ENCODE measurements around the gene FBXL2. TPM values are rescaled to one million over a fixed set of nuclear protein-coding genes. Genes with fewer than 3 reads are reported as not detected.
A peak's percentile ranks its signal among the peaks of the same experiment; 100 is the strongest.

FBXL2 gene
- total RNA-seq, 8 experiments from 2014 or later = 8.9 to 33.8 (median 14.0) TPM

DNA sequence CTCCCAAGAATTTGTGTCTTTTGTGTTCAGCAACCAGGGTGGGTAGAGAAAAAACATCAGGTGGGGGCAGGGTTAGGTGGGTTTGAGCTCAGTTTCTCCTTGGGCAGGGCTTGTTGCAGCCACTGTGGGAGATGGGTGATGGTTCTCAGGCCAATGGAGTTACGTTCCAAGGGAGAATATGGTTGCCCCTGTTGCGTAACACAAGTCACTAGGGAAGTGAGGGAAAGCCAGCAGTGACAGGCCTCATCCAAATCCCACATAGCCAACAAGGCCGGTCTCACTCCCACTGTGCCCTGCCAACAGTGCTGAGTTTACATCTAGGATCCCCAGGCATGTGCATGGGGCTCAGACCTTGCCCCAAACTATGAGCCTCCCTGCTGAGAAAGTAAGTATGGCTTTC, 7.9 kb upstream of the FBXL2 start:
- WGBS, 10 experiments = 100% methylated on average over 2 to 3 of the region's 3 CpGs; no CpG with 5 or more reads in 7 of the 10 experiments
- no peak for ATAC-seq (replicated peaks in 6 of 8)
- Histone ChIP-seq H3K4me3 (no peak overlapping the region), H3K4me1 (replicated peaks in 1 of 2) (no peaks in the 10 kb centered on the region), H3K27ac (no peak overlapping the region)
- in situ Hi-C loops (cut with MboI; ENCODE audit: low pct_unique_long_range_greater_than_20kb in 2 of 9, low sequenced_read_pairs in 9 of 9, unreplicated experiment in 9 of 9) = no loop called here

DNA sequence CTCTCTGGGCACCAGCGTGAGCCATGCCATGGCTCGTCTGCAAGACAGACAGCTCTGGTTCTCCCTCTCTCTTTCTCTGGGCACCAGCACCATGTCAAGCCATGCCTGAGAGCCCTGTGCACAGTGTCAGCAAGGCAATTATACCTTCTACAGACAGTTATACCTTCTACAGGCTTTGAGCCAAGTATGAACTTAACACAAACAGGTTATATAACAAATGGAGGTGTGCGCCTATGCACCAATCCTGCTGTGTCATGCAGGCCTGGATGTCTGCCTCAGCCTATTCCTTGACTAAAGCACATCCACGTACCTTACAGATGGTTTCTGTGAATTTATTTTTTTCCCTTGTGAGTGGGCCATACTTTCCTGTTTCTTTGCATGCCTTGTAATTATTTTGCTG, 5.9 kb upstream of the FBXL2 start:
- ATAC-seq (replicated peaks in 6 of 8) = no peak
- Histone ChIP-seq H3K27ac (no peak overlapping the region), H3K4me1 (replicated peaks in 1 of 2) (no peaks in the 10 kb centered on the region), H3K4me3 (no peak overlapping the region)
- 55 to 100% (median 93%) methylated on average over 1 to 4 of the region's 4 CpGs; no CpG with 5 or more reads in 4 of the 10 experiments for WGBS, 10 experiments
- in situ Hi-C loops (cut with MboI; ENCODE audit: low pct_unique_long_range_greater_than_20kb in 2 of 9, low sequenced_read_pairs in 9 of 9, unreplicated experiment in 9 of 9) = no loop called here

DNA sequence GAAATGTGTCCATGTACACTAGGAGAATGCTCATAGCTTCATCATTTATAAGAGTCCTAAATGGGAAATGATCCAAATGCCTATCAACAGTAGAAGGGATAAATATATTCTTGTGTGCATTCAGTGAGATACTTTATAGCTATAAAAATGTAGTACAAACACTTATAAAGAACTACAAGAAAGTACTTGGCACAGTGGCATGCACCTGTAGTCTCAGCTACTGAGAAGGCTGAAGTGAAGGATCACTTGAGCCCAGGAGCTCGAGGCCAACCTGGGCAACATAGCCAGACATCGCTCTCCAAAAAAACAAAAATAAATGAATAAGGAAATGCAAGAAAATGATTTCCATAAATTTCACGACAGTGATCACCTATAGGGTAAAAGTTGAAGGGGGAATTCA, 3.6 kb upstream of the FBXL2 start:
- Histone ChIP-seq H3K27ac (no peak overlapping the region), H3K4me1 (replicated peaks in 1 of 2) (peaks cover 0 to 6% of the 10 kb centered on the region in 2 donors), H3K4me3 (no peak overlapping the region)
- in situ Hi-C loops (cut with MboI; ENCODE audit: low pct_unique_long_range_greater_than_20kb in 2 of 9, low sequenced_read_pairs in 9 of 9, unreplicated experiment in 9 of 9) = no loop called here
- 65 to 100% (median 80%) methylated on average over 1 to 3 of the region's 3 CpGs; no CpG with 5 or more reads in 1 of the 10 experiments for WGBS, 10 experiments
- no peak for ATAC-seq (replicated peaks in 6 of 8)

DNA sequence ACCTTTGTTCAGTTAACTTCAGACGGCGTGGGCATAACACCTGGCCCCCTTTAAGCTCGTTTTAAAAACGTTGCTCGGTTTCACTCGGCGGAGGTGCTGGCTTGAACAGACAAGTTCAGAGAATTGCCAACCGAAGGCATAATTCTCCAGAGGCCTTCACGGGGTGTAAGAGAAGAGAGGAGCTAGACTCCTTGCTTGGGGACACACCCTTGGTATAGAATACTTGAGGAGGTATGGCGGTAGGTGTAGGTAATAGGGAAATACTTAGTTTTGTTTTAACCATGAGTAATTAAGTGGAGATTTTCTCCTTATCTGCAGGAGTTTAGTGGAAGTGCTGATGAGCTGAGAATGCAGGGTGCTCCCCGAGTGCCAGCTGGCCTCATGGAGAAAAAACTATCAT, 921 bp downstream of the FBXL2 start:
- ATAC-seq (replicated peaks in 6 of 8) = peak in 3 of 8 experiments; percentile 9 to 35 (median 34)
- 0 to 35% (median 2%) methylated on average over 1 to 10 of the region's 11 CpGs; no CpG with 5 or more reads in 2 of the 10 experiments for WGBS, 10 experiments
- in situ Hi-C loops (cut with MboI; ENCODE audit: low pct_unique_long_range_greater_than_20kb in 2 of 9, low sequenced_read_pairs in 9 of 9, unreplicated experiment in 9 of 9) = no loop called here
- H3K4me1 ChIP-seq (replicated peaks in 1 of 2) = peaks cover 0 to 7% of the 10 kb centered on the region in 2 donors
- peak overlapping the region; percentile 68 to 84 (median 70) for H3K4me3 ChIP-seq
- H3K27ac ChIP-seq = peak overlapping the region in 1 of 2 donors; percentile 18

DNA sequence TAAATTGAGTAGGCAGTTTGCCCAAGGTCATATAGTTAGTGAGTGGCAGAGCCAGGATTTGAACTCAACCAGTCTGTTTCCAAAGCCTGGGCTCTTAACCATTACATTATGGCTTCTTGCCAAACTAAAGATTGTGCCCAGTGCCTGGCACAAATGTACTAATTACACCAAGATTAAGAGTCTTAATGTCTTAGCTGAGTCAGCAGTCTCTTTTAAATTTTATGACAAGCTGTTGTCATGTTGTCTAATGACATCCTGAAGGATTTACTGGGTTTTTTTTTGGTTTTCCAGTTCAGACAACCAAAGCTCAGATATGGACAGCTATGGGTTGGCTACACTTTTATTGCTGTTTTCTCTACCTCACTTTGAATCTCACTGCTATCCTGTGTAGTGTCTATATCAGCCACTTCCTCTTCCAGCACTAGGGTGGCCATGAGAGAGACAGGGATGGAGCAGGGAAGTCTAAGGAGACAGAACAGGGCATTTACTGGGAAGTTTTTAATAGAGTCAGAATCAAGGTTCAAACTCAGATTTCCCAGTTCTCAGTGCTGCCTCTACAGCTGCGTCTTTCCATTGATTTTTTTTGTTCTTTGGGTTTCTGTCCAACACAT, 10.5 kb downstream of the FBXL2 start:
- 17 to 100% (median 100%) methylated on average over 1 of the region's 1 CpG; no CpG with 5 or more reads in 1 of the 10 experiments for WGBS, 10 experiments
- no peak overlapping the region for H3K4me3 ChIP-seq
- no peak overlapping the region for H3K27ac ChIP-seq
- H3K4me1 ChIP-seq (replicated peaks in 1 of 2) = no peaks in the 10 kb centered on the region
- in situ Hi-C loops (cut with MboI; ENCODE audit: low pct_unique_long_range_greater_than_20kb in 2 of 9, low sequenced_read_pairs in 9 of 9, unreplicated experiment in 9 of 9) = no loop called here
- no peak for ATAC-seq (replicated peaks in 6 of 8)

DNA sequence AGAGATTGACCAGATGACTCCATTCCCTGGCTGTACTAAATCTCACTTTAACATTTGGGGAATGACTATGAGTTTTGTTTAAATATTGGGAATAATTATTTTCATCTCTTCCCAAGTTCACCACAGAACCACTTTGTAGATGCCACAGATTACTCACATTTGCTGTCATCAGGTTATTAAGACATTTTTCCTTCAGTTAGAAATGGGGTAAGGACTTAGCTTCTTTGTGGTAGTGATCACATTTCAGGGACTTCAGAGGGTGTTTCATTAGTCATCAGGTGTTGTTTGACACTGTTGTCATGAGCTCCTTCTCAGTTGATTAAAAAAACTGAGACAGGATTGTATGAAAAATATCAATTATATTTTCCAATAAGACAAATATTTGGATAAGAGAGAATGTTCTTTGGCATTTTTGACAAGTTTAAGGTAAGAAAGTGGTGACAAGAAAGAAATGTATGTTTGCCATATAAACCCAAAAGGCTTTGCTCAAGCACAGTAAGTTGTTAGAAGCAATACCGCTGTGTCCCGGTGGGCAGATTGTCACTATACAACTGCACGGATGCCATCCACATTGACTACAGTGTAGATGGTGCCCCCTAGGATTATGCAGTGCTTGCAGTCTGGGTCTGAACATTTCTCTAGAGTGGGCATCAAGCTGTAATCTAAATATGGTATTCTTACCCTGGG, 22.3 kb downstream of the FBXL2 start:
- in situ Hi-C loops (cut with MboI; ENCODE audit: low pct_unique_long_range_greater_than_20kb in 2 of 9, low sequenced_read_pairs in 9 of 9, unreplicated experiment in 9 of 9) = no loop called here
- 40 to 93% (median 75%) methylated on average over 1 to 3 of the region's 3 CpGs; no CpG with 5 or more reads in 4 of the 10 experiments for WGBS, 10 experiments
- peak in 2 of 8 experiments; percentile 57 to 68 for ATAC-seq (replicated peaks in 6 of 8)
- Histone ChIP-seq H3K27ac (no peak overlapping the region), H3K4me3 (no peak overlapping the region), H3K4me1 (replicated peaks in 1 of 2) (no peaks in the 10 kb centered on the region)

DNA sequence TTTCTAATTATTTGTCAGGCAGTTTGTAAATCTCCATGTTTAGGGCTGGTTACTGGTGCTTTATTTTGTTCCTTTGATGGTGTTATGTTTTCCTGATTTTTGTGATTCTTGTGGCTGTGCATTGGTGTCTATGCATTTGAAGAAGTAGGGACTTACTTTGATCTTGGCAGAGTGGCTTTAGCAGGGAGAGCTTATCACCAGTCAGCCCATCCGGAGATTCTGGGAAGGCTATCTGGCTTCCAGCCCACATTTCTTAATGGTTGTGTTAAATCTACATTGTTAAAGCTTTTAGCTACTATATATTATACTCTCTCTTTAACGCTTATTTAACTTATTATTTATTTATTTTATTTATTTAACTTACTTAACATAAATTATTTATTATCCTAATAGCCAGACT, 35.1 kb downstream of the FBXL2 start:
- ATAC-seq (replicated peaks in 6 of 8) = no peak
- in situ Hi-C loops (cut with MboI; ENCODE audit: low pct_unique_long_range_greater_than_20kb in 2 of 9, low sequenced_read_pairs in 9 of 9, unreplicated experiment in 9 of 9) = no loop called here
- 50 to 100% (median 97%) methylated on average over 1 to 2 of the region's 2 CpGs; no CpG with 5 or more reads in 1 of the 10 experiments for WGBS, 10 experiments
- Histone ChIP-seq H3K4me1 (replicated peaks in 1 of 2) (no peaks in the 10 kb centered on the region), H3K4me3 (no peak overlapping the region), H3K27ac (no peak overlapping the region)

DNA sequence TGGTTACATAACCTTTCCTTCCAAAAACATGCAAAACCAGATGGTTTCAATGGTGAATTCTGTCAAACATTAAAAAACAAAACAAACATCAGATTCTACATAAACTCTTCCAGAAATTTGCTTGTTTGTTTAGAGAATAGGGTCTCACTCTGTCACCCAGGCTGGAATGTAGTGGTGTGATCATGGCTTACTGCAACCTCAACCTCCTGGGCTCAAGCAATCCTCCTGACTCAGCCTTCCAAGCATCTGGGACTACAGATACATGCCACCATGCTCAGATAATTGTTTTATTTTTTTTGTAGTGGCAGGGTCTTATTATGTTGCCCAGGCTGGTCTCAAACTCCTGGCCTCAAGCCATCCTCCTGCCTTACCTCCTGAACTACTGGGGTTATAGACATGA, 36.1 kb downstream of the FBXL2 start:
- no peak for ATAC-seq (replicated peaks in 6 of 8)
- Histone ChIP-seq H3K4me3 (no peak overlapping the region), H3K4me1 (replicated peaks in 1 of 2) (no peaks in the 10 kb centered on the region), H3K27ac (no peak overlapping the region)
- in situ Hi-C loops (cut with MboI; ENCODE audit: low pct_unique_long_range_greater_than_20kb in 2 of 9, low sequenced_read_pairs in 9 of 9, unreplicated experiment in 9 of 9) = no loop called here

DNA sequence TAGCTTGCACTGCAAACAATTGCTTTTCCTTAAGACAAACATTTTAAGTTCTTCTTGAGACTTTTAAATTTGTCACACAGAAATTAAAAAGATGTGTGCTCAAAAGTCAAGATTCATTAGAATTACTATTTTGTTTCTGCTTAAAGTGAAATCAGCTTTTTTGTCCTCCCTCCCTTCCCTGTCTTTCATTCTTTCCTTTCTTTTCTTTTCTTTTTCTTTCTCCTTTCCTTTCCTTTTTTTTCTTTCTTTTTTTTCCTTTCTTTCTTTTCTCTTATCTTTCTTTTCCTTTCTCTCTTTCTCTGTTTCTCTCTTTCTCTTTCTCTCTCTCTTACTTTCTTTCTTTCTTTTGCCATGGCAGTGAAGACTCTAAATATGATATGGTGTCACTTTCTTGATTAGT, 37.8 kb downstream of the FBXL2 start:
- H3K4me3 ChIP-seq = no peak overlapping the region
- in situ Hi-C loops (cut with MboI; ENCODE audit: low pct_unique_long_range_greater_than_20kb in 2 of 9, low sequenced_read_pairs in 9 of 9, unreplicated experiment in 9 of 9) = no loop called here
- H3K27ac ChIP-seq = no peak overlapping the region
- H3K4me1 ChIP-seq (replicated peaks in 1 of 2) = no peaks in the 10 kb centered on the region
- ATAC-seq (replicated peaks in 6 of 8) = no peak

DNA sequence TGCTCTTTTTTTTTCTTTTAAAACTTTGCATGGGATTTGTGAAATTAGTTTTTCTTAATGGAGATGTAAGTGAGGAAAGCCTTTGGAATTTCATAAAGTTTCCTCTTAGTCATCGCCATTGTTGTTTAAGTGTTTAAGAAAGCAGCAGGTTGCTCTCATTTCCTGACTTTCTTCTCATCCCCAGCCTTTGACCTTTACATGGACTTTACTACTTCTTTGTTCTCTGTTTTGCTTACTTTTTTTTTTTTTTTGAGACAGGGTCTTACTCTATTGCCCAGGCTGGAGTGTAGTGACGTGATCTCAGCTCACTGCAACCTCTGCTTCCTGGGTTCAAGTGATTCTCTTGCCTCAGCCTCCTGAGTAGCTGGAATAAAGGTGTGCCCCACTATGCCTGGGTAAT, 38.6 kb downstream of the FBXL2 start:
- WGBS, 10 experiments = 71 to 100% (median 95%) methylated on average over 1 to 2 of the region's 2 CpGs; no CpG with 5 or more reads in 2 of the 10 experiments
- no peak overlapping the region for H3K27ac ChIP-seq
- H3K4me3 ChIP-seq = no peak overlapping the region
- no peak for ATAC-seq (replicated peaks in 6 of 8)
- H3K4me1 ChIP-seq (replicated peaks in 1 of 2) = no peaks in the 10 kb centered on the region
- in situ Hi-C loops (cut with MboI; ENCODE audit: low pct_unique_long_range_greater_than_20kb in 2 of 9, low sequenced_read_pairs in 9 of 9, unreplicated experiment in 9 of 9) = no loop called here

DNA sequence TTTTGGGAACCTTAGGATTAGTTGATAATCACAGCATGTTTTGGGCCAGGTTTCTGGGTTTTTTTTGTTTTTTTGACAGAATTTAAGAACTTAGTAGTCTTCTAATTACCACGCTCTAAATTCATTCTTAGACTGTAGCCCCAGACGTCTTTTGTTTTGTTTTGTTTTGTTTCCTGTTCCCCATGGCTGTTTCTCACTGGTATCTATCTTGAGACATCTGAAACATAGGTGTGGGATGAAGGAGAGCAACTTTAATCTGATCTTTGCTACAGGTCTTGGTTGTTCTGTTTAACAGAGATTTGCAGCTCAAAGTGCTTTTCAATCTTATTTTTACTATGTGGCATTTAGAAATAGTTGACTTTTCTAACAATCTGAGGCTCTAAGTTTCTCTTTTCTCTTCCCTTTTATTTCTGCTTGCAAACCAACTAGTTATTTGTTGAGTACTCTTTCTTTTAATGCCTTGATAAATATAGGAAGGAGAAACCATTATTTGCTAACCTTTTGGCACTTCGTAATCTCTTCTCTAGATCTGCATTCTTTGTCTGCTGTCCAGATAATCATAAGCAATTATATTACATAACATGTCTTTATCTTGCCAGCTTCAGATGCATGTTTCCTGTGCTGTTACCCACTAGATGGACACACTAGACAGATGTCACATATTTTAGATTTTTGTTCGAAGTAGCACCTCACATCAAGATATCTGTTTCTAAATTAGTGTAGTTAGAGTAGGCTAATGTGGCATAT, 40.9 kb downstream of the FBXL2 start:
- no peak for ATAC-seq (replicated peaks in 6 of 8)
- H3K4me1 ChIP-seq (replicated peaks in 1 of 2) = no peaks in the 10 kb centered on the region
- no peak overlapping the region for H3K4me3 ChIP-seq
- WGBS, 10 experiments = 70 to 100% (median 82%) methylated on average over 1 to 4 of the region's 4 CpGs
- no peak overlapping the region for H3K27ac ChIP-seq
- in situ Hi-C loops (cut with MboI; ENCODE audit: low pct_unique_long_range_greater_than_20kb in 2 of 9, low sequenced_read_pairs in 9 of 9, unreplicated experiment in 9 of 9) = no loop called here

DNA sequence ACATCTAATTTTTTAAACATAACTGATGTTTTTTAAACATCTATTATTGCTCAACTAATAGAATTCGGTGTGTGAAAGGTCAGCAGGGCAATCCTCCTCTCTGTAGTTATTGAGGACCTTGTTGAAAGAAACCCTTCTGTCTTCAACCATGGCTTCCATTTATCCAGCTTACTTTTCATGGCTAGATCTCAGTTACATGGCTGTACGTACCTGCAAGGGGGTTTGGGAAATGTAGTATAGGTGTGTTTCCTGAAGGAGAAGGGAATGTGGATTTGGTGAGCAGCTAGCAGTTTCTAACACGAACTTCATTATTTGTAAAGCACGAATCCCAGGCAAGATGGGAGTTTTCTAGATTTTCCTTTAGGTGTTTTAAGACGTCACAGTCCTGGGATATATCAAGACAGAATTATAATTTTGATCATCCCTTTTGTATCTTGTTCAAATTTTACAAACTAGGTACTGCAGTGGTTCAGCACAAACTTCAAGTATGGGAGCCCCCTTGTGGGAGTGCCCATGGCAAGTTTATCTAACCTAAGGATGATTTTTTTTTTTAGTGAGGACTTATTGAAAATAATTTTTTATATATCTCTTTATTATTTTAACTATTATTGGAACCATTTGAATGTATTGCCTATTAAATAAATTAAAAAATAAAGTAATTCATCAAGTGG, 41.6 kb downstream of the FBXL2 start:
- in situ Hi-C loops (cut with MboI; ENCODE audit: low pct_unique_long_range_greater_than_20kb in 2 of 9, low sequenced_read_pairs in 9 of 9, unreplicated experiment in 9 of 9) = no loop called here
- ATAC-seq (replicated peaks in 6 of 8) = no peak

DNA sequence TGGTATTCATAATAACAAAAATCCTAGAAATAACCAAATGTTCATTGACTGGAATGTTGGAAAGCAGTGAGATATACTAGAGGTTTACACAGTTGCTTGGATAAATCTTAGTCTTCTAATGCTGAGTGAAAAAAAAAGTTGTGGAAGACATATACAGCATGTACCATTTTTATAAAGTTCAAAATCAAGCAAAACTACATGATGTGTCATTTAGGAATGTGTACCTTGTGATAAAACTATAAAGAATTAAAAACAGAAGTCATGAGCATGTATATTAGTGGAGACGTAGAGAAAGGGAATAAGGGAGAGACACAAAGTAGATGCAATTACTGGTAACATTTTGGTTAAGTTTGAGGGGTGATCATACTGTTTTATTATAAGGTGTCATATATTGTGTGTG, 45.2 kb downstream of the FBXL2 start:
- Histone ChIP-seq H3K27ac (no peak overlapping the region), H3K4me3 (no peak overlapping the region), H3K4me1 (replicated peaks in 1 of 2) (no peaks in the 10 kb centered on the region)
- no peak for ATAC-seq (replicated peaks in 6 of 8)
- in situ Hi-C loops (cut with MboI; ENCODE audit: low pct_unique_long_range_greater_than_20kb in 2 of 9, low sequenced_read_pairs in 9 of 9, unreplicated experiment in 9 of 9) = no loop called here
- WGBS, 10 experiments = 89 to 100% (median 100%) methylated on average over 1 of the region's 1 CpG; no CpG with 5 or more reads in 1 of the 10 experiments

More for the DNA sequence above, 41.6 kb downstream of the FBXL2 start:
- 66 to 100% (median 87%) methylated on average over 2 to 5 of the region's 5 CpGs; no CpG with 5 or more reads in 2 of the 10 experiments for whole genome bisulfite sequencing, 10 experiments
- no peak overlapping the region for H3K27ac ChIP-seq
- no peak overlapping the region for H3K4me3 ChIP-seq
- no peaks in the 10 kb centered on the region for H3K4me1 ChIP-seq (replicated peaks in 1 of 2)

Measured in motor neuron (in vitro differentiated cells).